ENCODE data around the gene SORCS3. TPM values are rescaled to one million over a fixed set of nuclear protein-coding genes. Genes with fewer than 3 reads are reported as not detected.
A peak's percentile ranks its signal among the peaks of the same experiment; 100 is the strongest.

SORCS3 gene
- total and polyA plus RNA-seq, 10 of the 15 experiments (the other 5 are each of a cell fraction or from before 2014, with no cell fraction given) = 0.01 to 0.04 (median 0.02) TPM; not detected in 7

DNA sequence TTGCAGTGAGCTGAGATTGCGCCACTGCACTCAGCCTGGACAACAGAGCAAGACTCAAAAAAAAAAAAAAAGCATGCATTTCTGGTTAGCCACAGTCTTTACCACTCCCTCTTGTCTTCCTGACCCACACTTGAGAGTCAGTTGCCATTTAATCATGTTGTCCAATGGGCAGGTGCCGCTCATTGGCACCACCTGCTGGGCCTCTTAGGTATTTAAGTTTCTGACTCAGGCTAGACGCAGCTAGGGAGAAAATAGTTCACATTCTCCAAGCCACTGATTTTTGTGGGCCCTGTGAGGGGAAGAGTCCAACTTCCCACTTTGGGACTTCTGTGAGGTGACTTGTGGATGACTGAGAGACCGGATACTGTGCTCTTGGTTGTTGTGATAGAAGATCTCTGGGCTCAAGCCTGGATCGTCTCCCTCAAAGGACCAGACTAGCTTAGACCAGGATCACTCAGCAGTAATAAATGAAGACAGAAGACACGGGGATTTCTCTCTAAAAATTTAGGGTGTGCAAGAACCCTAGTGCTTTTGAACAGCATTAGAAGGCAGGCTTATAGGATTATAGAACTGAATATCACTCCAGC lies 26.8 kb upstream of the SORCS3 start:
- DNase-seq (ENCODE audit: low read depth, low spot score) = no peak
- H3K4me2 ChIP-seq (ENCODE audit: control insufficient read depth, insufficient read depth) = no peak overlapping the region
- H3K9ac ChIP-seq (ENCODE audit: control insufficient read depth, insufficient read depth, low read length) = no peak overlapping the region
- FAIRE-seq = no peak
- TF ChIP-seq TCF7 (IDR thresholded peaks at IDR 0.05; ENCODE audit: borderline replicate concordance) = no peak
- no peak for TF ChIP-seq RUNX3 (IDR thresholded peaks at IDR 0.05; ENCODE audit: low read length)
- peak; percentile 43; the same call in 1 of the 2 replicates for TF ChIP-seq SMC3 (IDR thresholded peaks at IDR 0.05; ENCODE audit: borderline replicate concordance, low read length)
- TF ChIP-seq, protein P1, sequence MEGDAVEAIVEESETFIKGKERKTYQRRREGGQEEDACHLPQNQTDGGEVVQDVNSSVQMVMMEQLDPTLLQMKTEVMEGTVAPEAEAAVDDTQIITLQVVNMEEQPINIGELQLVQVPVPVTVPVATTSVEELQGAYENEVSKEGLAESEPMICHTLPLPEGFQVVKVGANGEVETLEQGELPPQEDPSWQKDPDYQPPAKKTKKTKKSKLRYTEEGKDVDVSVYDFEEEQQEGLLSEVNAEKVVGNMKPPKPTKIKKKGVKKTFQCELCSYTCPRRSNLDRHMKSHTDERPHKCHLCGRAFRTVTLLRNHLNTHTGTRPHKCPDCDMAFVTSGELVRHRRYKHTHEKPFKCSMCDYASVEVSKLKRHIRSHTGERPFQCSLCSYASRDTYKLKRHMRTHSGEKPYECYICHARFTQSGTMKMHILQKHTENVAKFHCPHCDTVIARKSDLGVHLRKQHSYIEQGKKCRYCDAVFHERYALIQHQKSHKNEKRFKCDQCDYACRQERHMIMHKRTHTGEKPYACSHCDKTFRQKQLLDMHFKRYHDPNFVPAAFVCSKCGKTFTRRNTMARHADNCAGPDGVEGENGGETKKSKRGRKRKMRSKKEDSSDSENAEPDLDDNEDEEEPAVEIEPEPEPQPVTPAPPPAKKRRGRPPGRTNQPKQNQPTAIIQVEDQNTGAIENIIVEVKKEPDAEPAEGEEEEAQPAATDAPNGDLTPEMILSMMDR (IDR thresholded peaks at IDR 0.05 in 2 of 3, conservative IDR thresholded peaks at IDR 0.05 in 1 of 3; ENCODE audit: control insufficient read depth in 2 of 3, extremely low read depth in 1 of 3, insufficient read depth in 1 of 3, low read depth in 3 of 3, low read length in 3 of 3) = peak; percentile 38 to 56 (median 51)
- TF ChIP-seq, protein P2, sequence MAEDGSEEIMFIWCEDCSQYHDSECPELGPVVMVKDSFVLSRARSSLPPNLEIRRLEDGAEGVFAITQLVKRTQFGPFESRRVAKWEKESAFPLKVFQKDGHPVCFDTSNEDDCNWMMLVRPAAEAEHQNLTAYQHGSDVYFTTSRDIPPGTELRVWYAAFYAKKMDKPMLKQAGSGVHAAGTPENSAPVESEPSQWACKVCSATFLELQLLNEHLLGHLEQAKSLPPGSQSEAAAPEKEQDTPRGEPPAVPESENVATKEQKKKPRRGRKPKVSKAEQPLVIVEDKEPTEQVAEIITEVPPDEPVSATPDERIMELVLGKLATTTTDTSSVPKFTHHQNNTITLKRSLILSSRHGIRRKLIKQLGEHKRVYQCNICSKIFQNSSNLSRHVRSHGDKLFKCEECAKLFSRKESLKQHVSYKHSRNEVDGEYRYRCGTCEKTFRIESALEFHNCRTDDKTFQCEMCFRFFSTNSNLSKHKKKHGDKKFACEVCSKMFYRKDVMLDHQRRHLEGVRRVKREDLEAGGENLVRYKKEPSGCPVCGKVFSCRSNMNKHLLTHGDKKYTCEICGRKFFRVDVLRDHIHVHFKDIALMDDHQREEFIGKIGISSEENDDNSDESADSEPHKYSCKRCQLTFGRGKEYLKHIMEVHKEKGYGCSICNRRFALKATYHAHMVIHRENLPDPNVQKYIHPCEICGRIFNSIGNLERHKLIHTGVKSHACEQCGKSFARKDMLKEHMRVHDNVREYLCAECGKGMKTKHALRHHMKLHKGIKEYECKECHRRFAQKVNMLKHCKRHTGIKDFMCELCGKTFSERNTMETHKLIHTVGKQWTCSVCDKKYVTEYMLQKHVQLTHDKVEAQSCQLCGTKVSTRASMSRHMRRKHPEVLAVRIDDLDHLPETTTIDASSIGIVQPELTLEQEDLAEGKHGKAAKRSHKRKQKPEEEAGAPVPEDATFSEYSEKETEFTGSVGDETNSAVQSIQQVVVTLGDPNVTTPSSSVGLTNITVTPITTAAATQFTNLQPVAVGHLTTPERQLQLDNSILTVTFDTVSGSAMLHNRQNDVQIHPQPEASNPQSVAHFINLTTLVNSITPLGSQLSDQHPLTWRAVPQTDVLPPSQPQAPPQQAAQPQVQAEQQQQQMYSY (CRISPR knock-in tag; IDR thresholded peaks at IDR 0.05) = no peak
- TF ChIP-seq YY1 (IDR thresholded peaks at IDR 0.05; ENCODE audit: low read depth, low read length) = 0 out of 2 replicates have a peak, but pooled peaks have one; percentile 10
- TF ChIP-seq RAD21 (IDR thresholded peaks at IDR 0.05; ENCODE audit: insufficient read depth, low read depth, low read length) = peak; percentile 51
- no peak for TF ChIP-seq SREBF1 (IDR thresholded peaks at IDR 0.05; ENCODE audit: low read length)
- TF ChIP-seq RBBP5 (conservative IDR thresholded peaks at IDR 0.05) = no peak
- peak; percentile 18; the same call in 1 of the 2 replicates for TF ChIP-seq NFYB (IDR thresholded peaks at IDR 0.05; ENCODE audit: insufficient read depth, low read depth, low read length)
- no peaks in the 10 kb centered on the region for H3K79me2 ChIP-seq (ENCODE audit: control insufficient read depth, insufficient read depth, low read length)
- H4K20me1 ChIP-seq (ENCODE audit: control insufficient read depth, insufficient read depth) = no peaks in the 10 kb centered on the region
- no peaks in the 10 kb centered on the region for H3K27me3 ChIP-seq (replicated peaks in 1 of 2; ENCODE audit: control insufficient read depth in 2 of 2, insufficient read depth in 2 of 2, low read length in 1 of 2)
- peak; percentile 80 for ATAC-seq
- SMC1A ChIA-PET (ENCODE audit: uncharacterized antibody, unreplicated experiment) = interaction anchor here (0.6 kb wide), 1 partner anchor 29 kb away, joined by 4 read pairs; no protein-coding TSS in a partner anchor
- H3K27ac ChIP-seq (ENCODE audit: control insufficient read depth, insufficient read depth) = no peak overlapping the region
- H3K4me3 ChIP-seq = no peak overlapping the region
- in situ Hi-C loops (cut with MboI) = no loop called here
- CTCF ChIA-PET = interaction anchor here (0.7 to 1.5 kb wide), 6 partner anchors 19 to 494 kb away, joined by 3 to 12 read pairs (median 4); no protein-coding TSS in a partner anchor
- no peaks in the 10 kb centered on the region for H3K36me3 ChIP-seq (ENCODE audit: control insufficient read depth in 2 of 2, insufficient read depth in 2 of 2, low read length in 1 of 2)
- intact Hi-C loops (cut with micrococcal nuclease; ENCODE audit: unreplicated experiment) = loop anchor here (2.0 kb wide), 1 partner anchor 208 kb away; no protein-coding TSS in a partner anchor
- POLR2A ChIA-PET = no interaction called here
- WGBS (ENCODE audit: insufficient coverage, insufficient replicate concordance, low lambda C conversion rate, missing lambda C conversion rate) = 36% methylated on average over 6 of the region's 6 CpGs
- RAD21 ChIA-PET (ENCODE audit: unreplicated experiment) = no interaction called here
- no TSS peak for BruUV-seq (replicated peaks)
- no peaks in the 10 kb centered on the region for H3K9me3 ChIP-seq (replicated peaks; ENCODE audit: control insufficient read depth, insufficient read depth, low read length)
- H2AFZ ChIP-seq (ENCODE audit: control insufficient read depth, low read depth, low read length) = no peak overlapping the region
- no peaks in the 10 kb centered on the region for H3K4me1 ChIP-seq (ENCODE audit: control insufficient read depth, insufficient read depth, low read length)

Measured in GM12878 (cell line).